ENCODE data around the gene ZNF414. TPM values are rescaled to one million over a fixed set of nuclear protein-coding genes. Genes with fewer than 3 reads are reported as not detected.
A peak's percentile ranks its signal among the peaks of the same experiment; 100 is the strongest.
"Not testable (repeated sequence)": the region's sequence is repeated elsewhere in the genome, so short reads cannot be mapped to it uniquely, and the experiment has no call there.

ZNF414 gene
- total RNA-seq, 3 donors from 2014 or later = 27.8 to 31.2 (median 29.4) TPM

DNA sequence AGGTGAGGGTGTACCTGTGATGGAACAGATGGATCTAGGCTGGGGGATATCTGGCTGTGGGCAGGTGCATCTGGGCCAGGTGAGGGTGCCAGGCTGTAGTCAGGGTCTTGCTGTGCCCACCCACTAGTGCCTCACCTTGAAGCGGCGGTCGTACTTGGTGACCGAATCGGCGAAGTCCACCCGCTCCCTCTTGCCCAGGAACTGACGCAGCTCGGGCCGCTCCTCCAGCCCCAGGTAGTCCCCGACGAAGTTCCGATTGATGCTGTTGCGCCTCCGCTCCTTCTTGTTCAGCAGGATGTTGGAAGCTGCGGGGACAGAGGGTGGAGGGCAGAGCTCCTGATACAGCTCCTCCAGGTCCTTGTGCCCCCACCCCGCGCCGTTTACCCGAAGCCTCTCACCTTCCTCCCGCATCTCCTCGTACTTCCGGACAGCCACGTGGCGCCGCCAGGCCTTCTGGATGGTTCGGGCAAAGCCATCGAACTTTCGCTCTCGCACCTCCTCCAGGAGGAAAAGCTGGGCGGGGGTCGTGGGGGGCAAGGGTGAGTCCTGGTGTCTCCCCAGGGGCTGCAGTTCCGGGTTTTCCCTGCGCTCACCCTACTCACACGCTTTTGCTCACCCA is 16.2 kb upstream of the ZNF414 start:
- DNase-seq (no peak), ATAC-seq (no peak)
- Mint-ChIP-seq H3K27me3 (ENCODE audit: low read depth) (no peaks in the 10 kb centered on the region), H3K4me1 (ENCODE audit: low read depth) (peaks cover 14% of the 10 kb centered on the region), H3K4me3 (no peak overlapping the region), H3K36me3 (ENCODE audit: insufficient read depth) (peaks cover 24% of the 10 kb centered on the region), H3K9me3 (no peaks in the 10 kb centered on the region)

DNA sequence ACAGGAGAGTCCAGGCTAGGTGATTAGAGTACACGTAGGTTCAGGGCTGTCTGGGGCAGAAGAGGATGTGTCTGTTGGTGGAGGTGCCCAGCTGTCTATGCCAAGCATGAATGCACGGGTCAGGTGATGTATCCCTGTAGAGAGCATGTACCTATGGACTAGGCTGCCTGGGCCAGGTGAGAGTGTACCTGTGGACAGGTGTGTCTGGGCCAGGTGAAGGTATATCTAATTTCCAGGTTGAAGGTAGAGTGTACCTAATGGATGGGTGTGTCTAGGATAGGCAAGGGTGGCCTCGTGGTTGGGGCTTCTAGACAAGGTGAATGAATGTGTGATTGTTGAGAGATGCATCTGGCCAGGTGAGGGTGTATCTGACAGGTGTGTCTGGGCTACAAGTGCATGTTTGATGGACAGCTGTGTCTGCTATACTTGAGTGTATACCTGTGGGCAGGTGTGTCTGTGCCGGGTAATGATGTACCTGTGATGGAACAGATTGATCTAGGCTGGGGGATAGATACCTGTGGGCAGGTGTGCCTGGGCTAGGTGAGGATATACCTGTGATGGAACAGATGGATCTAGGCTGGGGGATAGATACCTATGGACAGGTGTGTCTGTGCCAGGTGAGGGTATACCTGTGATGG is 15.5 kb upstream of the ZNF414 start:
- Mint-ChIP-seq H3K27me3 (ENCODE audit: low read depth) (no peaks in the 10 kb centered on the region), H3K9me3 (no peaks in the 10 kb centered on the region), H3K4me1 (ENCODE audit: low read depth) (peaks cover 14% of the 10 kb centered on the region), H3K4me3 (no peak overlapping the region), H3K36me3 (ENCODE audit: insufficient read depth) (peaks cover 26% of the 10 kb centered on the region)
- no peak for ATAC-seq
- DNase-seq = no peak

DNA sequence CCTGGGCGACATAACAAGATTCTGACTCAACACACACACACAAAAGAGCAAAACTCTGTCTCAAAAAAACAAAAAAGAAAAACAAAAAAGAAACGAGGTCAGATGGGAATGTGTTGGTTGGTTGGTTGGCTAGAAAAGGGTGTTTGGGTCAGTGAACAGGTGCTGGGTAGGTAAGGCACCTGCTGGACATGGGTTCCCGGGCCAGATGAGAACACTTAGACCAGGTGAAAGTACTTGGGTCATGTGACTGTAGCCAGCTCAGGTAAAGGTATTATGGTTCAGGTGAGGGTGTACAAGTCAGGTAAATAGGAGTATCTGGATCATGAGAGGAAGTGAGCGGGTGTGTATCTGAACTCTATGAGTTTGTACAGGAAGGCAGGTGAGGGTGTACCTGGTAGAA is 14.5 kb upstream of the ZNF414 start:
- no peaks in the 10 kb centered on the region for H3K27me3 Mint-ChIP-seq (ENCODE audit: low read depth)
- ATAC-seq (no peak), DNase-seq (no peak)
- H3K4me3 Mint-ChIP-seq = no peak overlapping the region
- peaks cover 14% of the 10 kb centered on the region for H3K4me1 Mint-ChIP-seq (ENCODE audit: low read depth)
- no peaks in the 10 kb centered on the region for H3K9me3 Mint-ChIP-seq
- H3K36me3 Mint-ChIP-seq (ENCODE audit: insufficient read depth) = peaks cover 26% of the 10 kb centered on the region

DNA sequence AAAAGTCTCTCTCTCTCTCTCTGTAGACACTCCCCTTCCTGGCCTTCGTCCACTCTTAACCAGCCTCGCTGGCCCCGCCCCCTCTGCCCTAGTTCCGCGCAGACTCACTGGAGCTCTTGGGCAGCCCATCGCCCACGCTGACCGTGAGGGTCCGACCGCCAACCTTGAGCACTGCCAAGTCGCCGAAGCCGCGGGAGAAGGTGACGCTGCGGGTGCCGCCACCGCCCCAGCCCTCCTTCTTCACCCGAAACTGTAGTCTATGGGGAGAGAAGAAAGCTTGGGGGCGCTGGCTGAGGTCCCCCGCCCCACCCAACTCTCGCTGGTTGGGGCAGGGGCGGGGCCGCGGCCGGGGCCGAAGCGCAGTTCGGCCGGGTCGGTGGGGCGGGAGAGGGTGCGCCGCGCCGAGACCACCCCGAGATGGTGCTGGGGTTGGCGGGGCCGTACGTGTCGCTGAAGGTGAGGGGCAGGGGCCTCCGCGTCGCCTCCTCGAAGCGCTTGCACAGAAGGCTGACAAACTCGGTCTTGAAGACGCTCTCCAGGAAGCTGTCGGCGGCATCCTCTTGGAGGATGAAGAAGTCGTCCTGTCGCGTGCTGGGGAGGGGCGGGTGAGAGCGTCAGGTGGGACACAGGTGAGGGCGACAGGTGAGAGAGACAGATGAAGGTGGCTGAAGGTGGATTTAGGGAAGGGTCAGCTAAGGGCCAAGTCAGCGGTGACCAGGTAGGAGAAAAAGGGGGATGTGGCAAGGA is 12.6 kb upstream of the ZNF414 start:
- Mint-ChIP-seq H3K4me1 (ENCODE audit: low read depth) (peaks cover 14% of the 10 kb centered on the region), H3K9me3 (no peaks in the 10 kb centered on the region), H3K27me3 (ENCODE audit: low read depth) (no peaks in the 10 kb centered on the region), H3K4me3 (no peak overlapping the region), H3K36me3 (ENCODE audit: insufficient read depth) (peaks cover 28% of the 10 kb centered on the region)
- ATAC-seq (no peak), DNase-seq (no peak)

DNA sequence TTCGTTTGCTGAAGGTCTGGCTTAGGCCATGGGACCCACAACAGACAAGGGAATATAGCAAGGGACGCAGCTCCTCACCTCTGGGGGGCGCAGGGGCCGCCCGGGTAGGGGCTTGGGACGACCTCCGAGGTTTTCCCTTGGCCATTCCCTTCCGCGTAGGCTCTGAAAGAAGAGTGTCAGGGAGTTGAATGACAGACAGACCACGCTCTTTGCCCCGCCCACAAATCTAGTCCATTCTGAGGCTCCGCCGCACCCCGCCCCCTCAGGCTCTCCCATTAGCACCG is 11.4 kb upstream of the ZNF414 start:
- Mint-ChIP-seq H3K36me3 (ENCODE audit: insufficient read depth) (peaks cover 28% of the 10 kb centered on the region), H3K4me3 (no peak overlapping the region), H3K27me3 (ENCODE audit: low read depth) (no peaks in the 10 kb centered on the region), H3K9me3 (no peaks in the 10 kb centered on the region), H3K4me1 (ENCODE audit: low read depth) (peaks cover 18% of the 10 kb centered on the region)
- DNase-seq (no peak), ATAC-seq (no peak)

DNA sequence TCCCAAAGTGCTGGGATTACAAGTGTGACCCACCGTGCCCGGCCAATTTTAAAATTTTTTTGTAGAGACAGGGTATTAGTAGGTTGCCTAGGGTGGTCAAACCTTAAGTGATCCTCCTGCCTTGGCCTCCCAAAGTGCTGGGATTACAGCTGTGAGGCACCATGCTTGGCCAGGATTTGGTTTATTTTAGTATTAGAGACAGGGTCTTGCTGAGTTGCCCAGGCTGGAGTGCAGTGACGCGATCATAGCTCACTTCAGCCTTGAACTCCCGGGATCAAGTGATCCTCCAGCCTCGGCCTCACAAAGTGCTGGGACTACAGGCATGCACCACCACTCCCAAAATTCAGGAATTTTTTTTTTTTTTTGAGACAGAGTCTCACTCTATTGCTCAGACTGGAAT is 5.4 kb upstream of the ZNF414 start:
- ATAC-seq = no peak
- Mint-ChIP-seq H3K27me3 (ENCODE audit: low read depth) (no peaks in the 10 kb centered on the region), H3K4me3 (no peak overlapping the region), H3K4me1 (ENCODE audit: low read depth) (peaks cover 49% of the 10 kb centered on the region), H3K36me3 (ENCODE audit: insufficient read depth) (peaks cover 2% of the 10 kb centered on the region), H3K9me3 (no peaks in the 10 kb centered on the region)
- no peak for DNase-seq

DNA sequence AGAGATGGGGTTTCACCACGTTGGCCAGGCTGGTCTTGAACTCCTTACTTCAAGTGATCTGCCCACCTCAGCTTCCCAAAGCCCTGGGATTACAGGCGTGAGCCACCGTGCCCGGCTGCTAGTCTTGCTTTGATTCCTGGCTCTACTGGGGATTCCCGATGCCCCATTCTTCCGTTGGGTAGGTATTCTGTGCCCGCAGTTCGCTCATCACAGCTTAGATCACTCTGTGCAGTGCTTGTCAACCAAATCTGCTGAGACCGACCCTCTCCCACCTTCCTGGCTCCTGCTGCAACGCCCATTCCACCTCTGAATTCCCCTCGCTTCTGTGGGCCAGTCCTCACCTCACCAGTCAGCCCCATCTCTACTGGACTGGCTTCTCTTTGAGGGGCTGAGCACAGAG is 4.6 kb upstream of the ZNF414 start:
- H3K9me3 Mint-ChIP-seq = no peaks in the 10 kb centered on the region
- H3K27me3 Mint-ChIP-seq (ENCODE audit: low read depth) = no peaks in the 10 kb centered on the region
- H3K4me3 Mint-ChIP-seq = no peak overlapping the region
- ATAC-seq (no peak), DNase-seq (no peak)
- H3K4me1 Mint-ChIP-seq (ENCODE audit: low read depth) = peaks cover 53% of the 10 kb centered on the region
- peaks cover 2% of the 10 kb centered on the region for H3K36me3 Mint-ChIP-seq (ENCODE audit: insufficient read depth)

DNA sequence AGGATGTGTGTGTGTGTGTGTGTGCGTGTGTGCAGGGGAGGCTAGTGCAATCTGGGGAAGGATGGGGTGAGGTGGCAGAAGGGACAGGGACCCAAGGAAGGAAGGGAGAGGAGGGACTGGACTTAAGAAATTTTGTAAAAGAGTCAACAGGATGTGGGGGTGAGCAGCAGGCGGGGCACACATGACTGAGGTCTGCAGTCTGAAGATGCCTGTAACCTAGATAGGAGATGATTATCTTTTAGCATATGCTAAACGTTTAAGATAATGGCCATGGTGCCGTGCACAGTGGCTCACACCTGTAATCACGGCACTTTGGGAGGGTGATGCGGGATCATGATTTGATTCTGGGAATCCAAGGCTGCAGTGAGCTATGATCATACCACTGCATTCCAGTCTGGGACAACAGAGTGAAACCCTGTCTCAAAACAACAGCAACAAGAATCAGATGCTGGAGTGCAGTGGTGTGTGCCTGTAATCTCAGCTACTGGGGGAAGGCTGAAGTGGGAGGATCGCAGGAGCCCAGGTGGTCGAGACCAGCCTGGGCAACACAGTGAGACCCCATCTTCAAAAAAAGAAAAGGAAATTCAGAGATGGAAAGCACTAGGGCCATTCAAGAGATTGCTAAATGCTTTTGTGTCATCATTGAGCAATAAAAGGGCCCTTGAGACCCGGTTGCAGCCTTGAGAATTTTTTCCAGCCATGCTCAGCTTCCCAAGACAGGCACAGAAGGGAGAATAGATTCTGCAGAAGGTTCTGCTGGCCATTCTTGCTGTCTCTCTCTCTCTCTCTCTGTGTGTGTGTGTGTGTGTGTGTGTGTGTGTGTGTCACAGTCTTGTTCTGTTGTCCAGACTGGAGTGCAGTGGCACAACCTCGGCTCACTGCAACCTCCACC is 3.8 kb upstream of the ZNF414 start:
- no peak for ATAC-seq
- Mint-ChIP-seq H3K9me3 (no peaks in the 10 kb centered on the region), H3K4me1 (ENCODE audit: low read depth) (peaks cover 57% of the 10 kb centered on the region), H3K27me3 (ENCODE audit: low read depth) (no peaks in the 10 kb centered on the region), H3K36me3 (ENCODE audit: insufficient read depth) (peaks cover 2% of the 10 kb centered on the region), H3K4me3 (peak overlapping the region; percentile 50)
- peak; percentile 18 for DNase-seq

DNA sequence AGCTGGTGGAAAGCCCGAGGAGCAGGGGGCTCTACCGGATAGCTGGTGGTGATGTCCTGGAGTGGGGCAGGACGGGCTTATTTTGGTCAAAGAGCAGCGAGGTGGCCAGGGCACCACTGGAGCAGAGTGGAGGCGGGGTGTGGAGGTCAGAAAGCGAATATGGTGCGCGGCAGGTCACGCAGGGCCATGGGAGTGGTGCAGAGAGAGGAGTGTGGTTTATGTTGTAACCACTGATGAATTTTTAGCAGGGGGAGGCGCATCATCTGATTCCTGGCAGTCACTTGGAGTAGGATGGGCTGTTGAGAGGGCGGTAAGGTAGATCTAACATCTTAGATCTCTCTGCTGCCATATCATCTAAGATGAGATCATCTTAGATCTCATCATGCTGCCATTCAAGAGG is 1.4 kb upstream of the ZNF414 start:
- Mint-ChIP-seq H3K27me3 (ENCODE audit: low read depth) (no peaks in the 10 kb centered on the region), H3K36me3 (ENCODE audit: insufficient read depth) (no peaks in the 10 kb centered on the region), H3K4me3 (peak overlapping the region; percentile 94), H3K4me1 (ENCODE audit: low read depth) (peaks cover 61% of the 10 kb centered on the region), H3K9me3 (no peaks in the 10 kb centered on the region)
- ATAC-seq (peak; percentile 15 to 38), DNase-seq (peak; percentile 40)

DNA sequence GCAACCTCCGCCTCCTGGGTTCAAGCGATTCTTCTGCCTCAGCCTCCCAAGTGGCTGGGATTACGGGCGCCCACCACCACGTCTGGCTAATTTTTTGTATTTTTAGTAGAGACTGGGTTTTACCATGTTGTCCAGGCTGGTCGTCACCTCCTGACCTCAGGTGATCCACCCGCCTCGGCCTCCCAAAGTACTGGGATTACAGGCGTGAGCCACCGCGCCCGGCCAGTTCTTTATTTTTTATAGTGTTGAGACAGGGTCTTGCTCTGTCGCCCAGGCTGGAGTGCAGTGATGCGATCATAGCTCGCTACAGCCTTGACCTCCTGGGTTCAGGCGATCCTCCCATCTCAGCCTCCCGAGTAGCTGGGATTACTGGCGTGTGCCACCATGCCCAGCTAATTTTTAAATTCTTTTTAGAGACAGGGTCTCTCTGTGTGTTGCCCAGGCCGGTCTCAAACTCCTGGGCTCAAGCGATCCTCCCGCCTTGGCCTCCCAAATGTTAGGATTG is 590 bp upstream of the ZNF414 start:
- H3K9me3 Mint-ChIP-seq; DNase-seq; H3K36me3 Mint-ChIP-seq (ENCODE audit: insufficient read depth); H3K27me3 Mint-ChIP-seq (ENCODE audit: low read depth); ATAC-seq: not testable (repeated sequence)
- Mint-ChIP-seq H3K4me1 (ENCODE audit: low read depth) (peaks cover 57% of the 10 kb centered on the region), H3K4me3 (peak overlapping the region; percentile 94)

DNA sequence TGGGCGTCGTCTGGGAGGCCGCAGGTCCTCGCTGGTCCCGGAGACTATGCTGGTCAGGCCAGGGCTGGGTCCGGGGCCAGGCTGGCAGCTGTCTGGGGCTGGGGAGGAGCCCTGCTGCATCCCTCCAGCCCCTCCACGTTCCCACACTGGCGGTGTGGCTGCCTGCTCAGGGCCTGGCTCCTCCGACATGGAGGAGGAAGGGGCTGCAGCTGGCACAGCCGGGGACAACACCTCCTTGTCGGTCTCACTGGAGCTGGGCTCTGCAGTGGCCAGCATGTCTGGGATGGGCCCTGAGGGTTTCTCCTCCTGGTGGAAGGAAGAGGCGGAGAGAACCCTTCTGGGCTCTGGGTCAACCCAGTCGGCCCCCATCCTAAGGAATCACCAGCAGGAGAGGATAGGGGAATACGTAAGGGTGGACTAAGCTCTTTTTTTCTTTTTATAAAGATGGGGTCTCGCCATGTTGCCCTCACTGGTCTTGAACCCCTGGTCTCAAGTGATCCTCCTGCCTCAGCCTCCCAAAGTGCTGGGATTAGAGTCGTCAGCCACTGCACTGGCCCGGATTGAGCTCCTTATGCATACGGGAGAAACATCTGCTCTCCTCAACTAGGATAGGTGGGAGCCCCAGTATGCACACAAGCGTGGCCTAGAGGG is 806 bp downstream of the ZNF414 start:
- no peak for ATAC-seq
- Mint-ChIP-seq H3K27me3 (ENCODE audit: low read depth) (no peaks in the 10 kb centered on the region), H3K4me3 (peak overlapping the region; percentile 94), H3K4me1 (ENCODE audit: low read depth) (peaks cover 45% of the 10 kb centered on the region), H3K9me3 (no peaks in the 10 kb centered on the region), H3K36me3 (ENCODE audit: insufficient read depth) (no peaks in the 10 kb centered on the region)
- DNase-seq = no peak

DNA sequence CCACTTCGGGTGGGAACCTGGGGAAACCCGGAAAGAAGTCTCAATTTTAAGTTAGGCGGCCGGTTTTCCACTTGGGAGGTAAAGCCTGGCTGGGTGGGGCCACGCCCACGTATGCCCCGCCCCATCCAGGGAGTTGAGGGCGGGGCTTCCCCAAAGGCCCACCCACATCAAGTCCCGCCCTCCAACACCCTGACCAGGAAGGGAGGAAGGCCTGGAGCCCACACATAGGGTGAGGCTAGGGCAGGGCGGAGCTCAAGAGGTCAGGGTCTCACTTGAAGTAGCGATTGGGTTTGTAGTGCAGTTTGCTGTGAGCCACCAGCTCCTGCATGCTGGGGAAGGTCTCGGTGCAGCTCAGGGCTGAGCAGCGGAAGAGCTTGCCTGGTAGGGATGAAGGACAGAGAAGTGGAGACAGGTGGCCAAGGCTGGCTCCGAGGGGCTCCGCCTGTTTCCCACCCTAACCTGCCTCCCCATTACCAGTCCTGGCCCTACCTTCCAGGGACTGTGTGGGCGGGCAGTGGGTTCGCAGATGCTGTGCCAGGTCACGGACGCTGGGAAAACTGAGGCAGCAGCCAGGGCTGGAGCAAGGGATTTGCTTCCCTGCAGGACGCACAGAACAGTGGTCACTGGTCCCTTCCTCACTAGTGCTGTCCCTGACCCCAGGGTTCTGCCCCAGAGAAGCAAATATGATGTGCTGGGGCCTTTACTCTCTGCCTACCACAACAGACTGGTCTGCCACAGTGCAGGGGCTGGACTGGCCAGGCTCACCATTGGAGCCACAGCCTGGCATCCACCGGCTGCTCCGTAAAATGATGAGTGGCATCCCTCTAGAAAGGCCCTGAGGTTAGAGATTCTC is 1.6 kb downstream of the ZNF414 start:
- H3K4me3 Mint-ChIP-seq = no peak overlapping the region
- H3K4me1 Mint-ChIP-seq (ENCODE audit: low read depth) = peaks cover 38% of the 10 kb centered on the region
- H3K27me3 Mint-ChIP-seq (ENCODE audit: low read depth) = no peaks in the 10 kb centered on the region
- no peaks in the 10 kb centered on the region for H3K36me3 Mint-ChIP-seq (ENCODE audit: insufficient read depth)
- ATAC-seq (no peak), DNase-seq (no peak)
- no peaks in the 10 kb centered on the region for H3K9me3 Mint-ChIP-seq

DNA sequence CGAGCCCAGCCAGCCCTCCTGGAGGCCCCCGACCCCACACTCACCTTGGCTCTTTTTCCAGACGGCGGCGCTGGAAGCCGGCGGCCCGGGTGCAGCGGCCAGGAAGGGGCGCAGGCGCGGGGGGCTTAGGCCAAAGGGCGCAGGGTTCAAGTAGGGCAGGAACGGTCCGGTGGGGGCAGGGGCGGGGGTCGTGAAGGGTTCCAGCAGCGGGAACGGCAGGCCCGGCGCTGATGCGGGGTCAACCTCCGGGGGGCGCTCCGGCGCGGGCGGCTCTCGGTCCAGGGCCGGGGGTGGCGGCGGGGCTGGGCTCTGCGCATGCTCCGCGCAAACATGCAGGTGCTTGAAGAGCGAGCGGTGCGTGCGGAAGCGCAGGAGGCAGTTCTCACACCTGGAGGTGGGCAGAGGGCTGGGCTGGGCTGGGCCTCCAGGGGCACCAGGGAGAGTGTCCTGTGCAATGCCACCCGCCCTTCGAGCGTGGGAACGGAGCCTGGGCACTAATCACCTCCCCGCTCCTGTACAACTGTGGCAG is 2.3 kb downstream of the ZNF414 start:
- Mint-ChIP-seq H3K36me3 (ENCODE audit: insufficient read depth) (no peaks in the 10 kb centered on the region), H3K4me3 (no peak overlapping the region), H3K9me3 (no peaks in the 10 kb centered on the region), H3K4me1 (ENCODE audit: low read depth) (peaks cover 35% of the 10 kb centered on the region), H3K27me3 (ENCODE audit: low read depth) (no peaks in the 10 kb centered on the region)
- DNase-seq = no peak
- ATAC-seq = no peak

Data from activated T-cell treated with anti-CD3 and anti-CD28 coated beads, Interleukin-2, amount 50 U/mL, for 4 hours (primary cell).